GM12864 (cell line): ENCODE measurements around the gene SMC3.
"Not testable (repeated sequence)": the region's sequence is repeated elsewhere in the genome, so short reads cannot be mapped to it uniquely, and the experiment has no call there.

Experiments
- DNase-seq: peaks from one replicate; pipeline ENCODE4 v3.0.0-alpha.2; 2011; ENCODE audit warnings: low read depth
- H3K4me3 ChIP-seq: 2 replicates; pipeline ENCODE4 v1.5.1; 2011; ENCODE audit warnings: mild to moderate bottlenecking, low read depth, low read length, control low read depth
- TF ChIP-seq, protein P1 (sequence below): IDR thresholded peaks from 2 replicates; pipeline ENCODE4 v1.5.1; 2011; ENCODE audit warnings: low read depth, mild to moderate bottlenecking, moderate library complexity, low read length, control low read depth, inconsistent platforms; ENCODE audit errors: missing control alignments

Gene SMC3

GRCh38 chr10:110620398-110620719, 52.9 kb downstream of the SMC3 start:
- no peak for DNase-seq
- TF ChIP-seq, protein P1, sequence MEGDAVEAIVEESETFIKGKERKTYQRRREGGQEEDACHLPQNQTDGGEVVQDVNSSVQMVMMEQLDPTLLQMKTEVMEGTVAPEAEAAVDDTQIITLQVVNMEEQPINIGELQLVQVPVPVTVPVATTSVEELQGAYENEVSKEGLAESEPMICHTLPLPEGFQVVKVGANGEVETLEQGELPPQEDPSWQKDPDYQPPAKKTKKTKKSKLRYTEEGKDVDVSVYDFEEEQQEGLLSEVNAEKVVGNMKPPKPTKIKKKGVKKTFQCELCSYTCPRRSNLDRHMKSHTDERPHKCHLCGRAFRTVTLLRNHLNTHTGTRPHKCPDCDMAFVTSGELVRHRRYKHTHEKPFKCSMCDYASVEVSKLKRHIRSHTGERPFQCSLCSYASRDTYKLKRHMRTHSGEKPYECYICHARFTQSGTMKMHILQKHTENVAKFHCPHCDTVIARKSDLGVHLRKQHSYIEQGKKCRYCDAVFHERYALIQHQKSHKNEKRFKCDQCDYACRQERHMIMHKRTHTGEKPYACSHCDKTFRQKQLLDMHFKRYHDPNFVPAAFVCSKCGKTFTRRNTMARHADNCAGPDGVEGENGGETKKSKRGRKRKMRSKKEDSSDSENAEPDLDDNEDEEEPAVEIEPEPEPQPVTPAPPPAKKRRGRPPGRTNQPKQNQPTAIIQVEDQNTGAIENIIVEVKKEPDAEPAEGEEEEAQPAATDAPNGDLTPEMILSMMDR: no peak
- no peak overlapping the region for H3K4me3 ChIP-seq

GRCh38 chr10:110623316-110623715, 55.8 kb downstream of the SMC3 start:
- not testable (repeated sequence) for H3K4me3 ChIP-seq, DNase-seq

GRCh38 chr10:110625356-110625894, 57.9 kb downstream of the SMC3 start:
- DNase-seq: no peak
- H3K4me3 ChIP-seq: no peak overlapping the region
- TF ChIP-seq, protein P1: no peak

- TF ChIP-seq, protein P1: no peak
- H3K4me3 ChIP-seq: no peak overlapping the region
- DNase-seq: no peak
Measured at GRCh38 chr10:110625951-110626855, 58.7 kb downstream of the SMC3 start.

GRCh38 chr10:110628161-110628560, 60.7 kb downstream of the SMC3 start:
- TF ChIP-seq, protein P1: no peak
- H3K4me3 ChIP-seq: no peak overlapping the region
- DNase-seq: no peak

DNA sequence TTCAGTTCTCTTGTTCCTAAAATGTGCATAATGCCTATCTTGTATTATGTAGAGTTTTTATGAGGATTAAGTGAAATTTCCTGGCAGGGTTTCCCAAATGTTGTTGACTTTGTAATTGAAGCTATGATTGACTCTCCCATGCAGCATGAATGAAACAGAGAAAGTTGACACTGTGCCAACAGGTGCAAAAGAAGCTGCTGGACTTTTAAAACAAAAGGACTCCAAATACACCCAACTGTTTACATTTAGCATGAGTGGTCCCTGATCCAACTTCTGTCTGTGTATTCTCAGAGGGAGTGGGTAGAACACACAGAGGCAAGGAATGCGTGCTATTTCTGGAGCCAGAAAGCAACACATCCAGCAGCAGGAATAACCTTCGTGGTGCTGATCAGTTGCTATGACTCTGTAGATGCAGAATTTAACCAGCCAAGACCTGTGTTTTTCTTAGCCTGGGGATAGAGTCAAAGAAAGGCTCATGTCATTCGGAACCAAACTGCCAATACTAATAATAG, 62.2 kb downstream of the SMC3 start:
- TF ChIP-seq, protein P1: no peak
- no peak for DNase-seq
- no peak overlapping the region for H3K4me3 ChIP-seq

DNA sequence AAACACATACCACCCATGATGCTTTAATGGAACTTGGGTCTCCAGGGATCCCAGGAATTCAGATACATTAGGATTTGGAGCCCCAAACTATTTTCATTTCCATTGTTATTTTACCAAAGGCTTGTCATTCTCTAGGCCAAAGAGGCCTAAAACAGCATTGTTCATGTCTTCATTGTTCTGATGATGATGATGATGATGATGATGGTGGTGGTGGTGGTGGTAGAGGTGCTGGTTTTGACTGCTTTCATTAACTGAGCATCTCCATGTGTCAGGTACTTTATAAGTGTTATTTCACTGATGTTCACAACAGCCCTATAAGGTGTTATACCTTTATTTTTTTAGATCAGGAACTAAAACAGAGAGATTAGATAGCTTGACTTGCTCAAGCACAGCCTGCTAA, 64.4 kb downstream of the SMC3 start:
- no peak for DNase-seq
- TF ChIP-seq, protein P1: no peak
- H3K4me3 ChIP-seq: no peak overlapping the region
